ENCODE data around the gene CHMP4B. TPM values are rescaled to one million over a fixed set of nuclear protein-coding genes. Genes with fewer than 3 reads are reported as not detected.
A peak's percentile ranks its signal among the peaks of the same experiment; 100 is the strongest.

CHMP4B gene
- total and polyA plus RNA-seq, 4 donors = 91.6 to 162 (median 120) TPM

DNA sequence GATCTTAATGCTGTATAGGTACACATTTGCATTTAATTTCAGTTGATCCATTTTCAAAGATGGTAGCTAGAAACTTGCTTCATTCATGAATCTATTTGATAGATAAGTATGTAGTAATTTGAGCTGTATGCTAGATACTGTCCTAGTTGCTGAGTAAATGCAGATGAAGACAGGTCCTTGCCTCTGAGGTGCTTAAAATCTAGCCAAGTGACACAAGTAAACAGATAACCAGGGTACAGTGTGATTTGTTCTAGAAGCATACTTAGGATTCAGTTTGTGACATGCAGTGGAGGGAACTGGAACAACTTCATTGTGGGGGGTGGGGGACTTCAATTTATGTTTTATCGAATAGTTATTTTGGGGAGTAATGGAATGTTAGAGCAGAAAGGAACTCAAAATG, 9.2 kb downstream of the CHMP4B start:
- 69 to 96% methylated on average over 1 of the region's 1 CpG for WGBS, 2 donors
- H3K36me3 ChIP-seq (ENCODE audit: control insufficient read depth in 4 of 4, insufficient read depth in 4 of 4, low read length in 4 of 4) = peaks cover 0 to 4% (median 2%) of the 10 kb centered on the region in 4 donors
- no peak overlapping the region for H3K27ac ChIP-seq (ENCODE audit: low read depth in 1 of 2, low read length in 1 of 2)
- H3K9me3 ChIP-seq (ENCODE audit: control insufficient read depth in 4 of 4, insufficient read depth in 3 of 4, low read length in 3 of 4) = no peaks in the 10 kb centered on the region
- H3K4me3 ChIP-seq = no peak overlapping the region
- ATAC-seq (ENCODE audit: insufficient read depth, low FRiP score) (no peak), DNase-seq (no peak)
- TF ChIP-seq, protein P1, sequence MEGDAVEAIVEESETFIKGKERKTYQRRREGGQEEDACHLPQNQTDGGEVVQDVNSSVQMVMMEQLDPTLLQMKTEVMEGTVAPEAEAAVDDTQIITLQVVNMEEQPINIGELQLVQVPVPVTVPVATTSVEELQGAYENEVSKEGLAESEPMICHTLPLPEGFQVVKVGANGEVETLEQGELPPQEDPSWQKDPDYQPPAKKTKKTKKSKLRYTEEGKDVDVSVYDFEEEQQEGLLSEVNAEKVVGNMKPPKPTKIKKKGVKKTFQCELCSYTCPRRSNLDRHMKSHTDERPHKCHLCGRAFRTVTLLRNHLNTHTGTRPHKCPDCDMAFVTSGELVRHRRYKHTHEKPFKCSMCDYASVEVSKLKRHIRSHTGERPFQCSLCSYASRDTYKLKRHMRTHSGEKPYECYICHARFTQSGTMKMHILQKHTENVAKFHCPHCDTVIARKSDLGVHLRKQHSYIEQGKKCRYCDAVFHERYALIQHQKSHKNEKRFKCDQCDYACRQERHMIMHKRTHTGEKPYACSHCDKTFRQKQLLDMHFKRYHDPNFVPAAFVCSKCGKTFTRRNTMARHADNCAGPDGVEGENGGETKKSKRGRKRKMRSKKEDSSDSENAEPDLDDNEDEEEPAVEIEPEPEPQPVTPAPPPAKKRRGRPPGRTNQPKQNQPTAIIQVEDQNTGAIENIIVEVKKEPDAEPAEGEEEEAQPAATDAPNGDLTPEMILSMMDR (IDR thresholded peaks at IDR 0.05; ENCODE audit: control extremely low read depth, extremely low read depth) = no peak
- no peaks in the 10 kb centered on the region for H3K27me3 ChIP-seq (ENCODE audit: control insufficient read depth in 3 of 3, insufficient read depth in 3 of 3, low read length in 2 of 3)
- no peak overlapping the region for H3K9ac ChIP-seq (ENCODE audit: insufficient read depth in 1 of 2, low read length in 2 of 2)
- H3K4me1 ChIP-seq (ENCODE audit: control insufficient read depth in 5 of 5, insufficient read depth in 5 of 5, low read length in 5 of 5) = peaks cover 5 to 33% (median 15%) of the 10 kb centered on the region in 5 donors

DNA sequence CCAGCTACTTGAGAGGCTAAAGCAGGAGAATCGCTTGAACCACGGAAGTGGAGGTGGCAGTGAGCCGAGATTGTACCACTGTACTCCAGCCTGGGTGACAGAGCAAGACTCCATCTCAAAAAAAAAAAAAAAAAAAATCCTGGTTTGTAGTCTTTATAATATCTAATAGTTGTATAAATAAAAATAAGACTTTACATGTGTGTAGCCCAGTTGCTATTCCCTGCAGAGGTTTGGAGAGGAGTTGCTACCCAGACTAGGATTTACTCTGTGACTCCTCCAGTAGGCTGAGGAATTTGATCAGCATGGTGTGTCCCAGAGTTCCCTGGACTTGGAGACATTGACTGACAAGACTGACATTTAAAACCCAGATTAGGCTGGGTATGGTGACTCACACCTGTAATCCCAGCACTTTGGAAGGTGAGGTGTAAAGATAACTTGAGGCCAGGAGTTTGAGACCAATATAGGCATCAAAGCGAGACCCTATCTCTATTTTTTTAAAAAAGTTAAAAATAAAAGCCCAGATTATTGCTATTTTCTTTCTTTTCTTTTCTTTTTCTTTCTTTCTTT, 10.2 kb downstream of the CHMP4B start:
- DNase-seq (no peak), ATAC-seq (ENCODE audit: insufficient read depth, low FRiP score) (no peak)
- 41 to 73% methylated on average over 4 of the region's 4 CpGs for WGBS, 2 donors
- Histone ChIP-seq H3K9me3 (ENCODE audit: control insufficient read depth in 4 of 4, insufficient read depth in 3 of 4, low read length in 3 of 4) (no peaks in the 10 kb centered on the region), H3K27ac (ENCODE audit: low read depth in 1 of 2, low read length in 1 of 2) (no peak overlapping the region), H3K36me3 (ENCODE audit: control insufficient read depth in 4 of 4, insufficient read depth in 4 of 4, low read length in 4 of 4) (peaks cover 0 to 4% (median 0%) of the 10 kb centered on the region in 4 donors), H3K9ac (ENCODE audit: insufficient read depth in 1 of 2, low read length in 2 of 2) (no peak overlapping the region), H3K4me3 (no peak overlapping the region), H3K27me3 (ENCODE audit: control insufficient read depth in 3 of 3, insufficient read depth in 3 of 3, low read length in 2 of 3) (no peaks in the 10 kb centered on the region), H3K4me1 (ENCODE audit: control insufficient read depth in 5 of 5, insufficient read depth in 5 of 5, low read length in 5 of 5) (peaks cover 9 to 41% (median 21%) of the 10 kb centered on the region in 5 donors)
- TF ChIP-seq, protein P1 (IDR thresholded peaks at IDR 0.05; ENCODE audit: control extremely low read depth, extremely low read depth) = no peak

DNA sequence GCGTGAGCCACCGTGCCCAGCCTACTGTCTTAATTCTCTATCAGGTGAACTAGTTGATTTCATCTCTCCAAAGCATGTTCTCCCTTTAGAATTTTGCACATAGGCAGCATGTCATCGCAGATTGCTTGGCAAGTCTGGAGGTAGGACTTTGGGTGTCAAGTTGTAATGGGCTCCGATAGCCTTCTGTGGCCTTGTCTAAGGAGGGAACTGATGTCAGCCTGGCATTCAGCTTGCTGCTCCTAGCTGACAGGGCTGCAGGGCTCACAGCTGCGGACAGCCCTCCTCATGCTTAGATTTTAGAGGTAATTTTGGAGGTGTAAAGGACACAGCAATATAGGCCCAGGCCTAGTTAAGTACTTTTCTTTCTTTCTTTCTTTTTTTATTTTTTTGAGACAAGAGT, 11.3 kb downstream of the CHMP4B start:
- 93 to 94% methylated on average over 5 of the region's 5 CpGs for WGBS, 2 donors
- Histone ChIP-seq H3K9me3 (ENCODE audit: control insufficient read depth in 4 of 4, insufficient read depth in 3 of 4, low read length in 3 of 4) (no peaks in the 10 kb centered on the region), H3K27ac (ENCODE audit: low read depth in 1 of 2, low read length in 1 of 2) (peak overlapping the region in 1 of 2 donors; percentile 25), H3K36me3 (ENCODE audit: control insufficient read depth in 4 of 4, insufficient read depth in 4 of 4, low read length in 4 of 4) (peaks cover 0 to 4% (median 0%) of the 10 kb centered on the region in 4 donors), H3K4me3 (no peak overlapping the region), H3K4me1 (ENCODE audit: control insufficient read depth in 5 of 5, insufficient read depth in 5 of 5, low read length in 5 of 5) (peaks cover 11 to 36% (median 24%) of the 10 kb centered on the region in 5 donors), H3K27me3 (ENCODE audit: control insufficient read depth in 3 of 3, insufficient read depth in 3 of 3, low read length in 2 of 3) (no peaks in the 10 kb centered on the region), H3K9ac (ENCODE audit: insufficient read depth in 1 of 2, low read length in 2 of 2) (no peak overlapping the region)
- TF ChIP-seq, protein P1 (IDR thresholded peaks at IDR 0.05; ENCODE audit: control extremely low read depth, extremely low read depth) = no peak
- no peak for ATAC-seq (ENCODE audit: insufficient read depth, low FRiP score)
- DNase-seq = no peak

DNA sequence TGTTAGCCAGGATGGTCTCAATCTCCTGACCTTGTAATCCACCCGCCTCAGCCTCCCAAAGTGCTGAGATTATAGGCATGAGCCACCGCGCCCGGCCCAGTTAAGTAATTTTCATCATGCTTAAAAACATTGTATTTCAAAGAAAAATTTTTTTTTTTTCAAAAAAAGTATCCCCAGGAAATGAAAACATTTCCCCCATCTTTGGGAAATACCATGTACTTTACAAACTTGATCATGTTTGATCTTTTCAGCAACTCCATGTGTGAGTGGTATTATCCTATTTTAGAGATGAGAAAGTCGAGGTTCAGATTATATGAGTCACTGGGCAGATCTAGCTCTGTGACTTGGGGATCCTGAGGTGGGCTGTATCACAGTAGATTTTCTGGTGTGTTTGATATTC, 11.8 kb downstream of the CHMP4B start:
- H3K9me3 ChIP-seq (ENCODE audit: control insufficient read depth in 4 of 4, insufficient read depth in 3 of 4, low read length in 3 of 4) = no peaks in the 10 kb centered on the region
- no peaks in the 10 kb centered on the region for H3K27me3 ChIP-seq (ENCODE audit: control insufficient read depth in 3 of 3, insufficient read depth in 3 of 3, low read length in 2 of 3)
- H3K9ac ChIP-seq (ENCODE audit: insufficient read depth in 1 of 2, low read length in 2 of 2) = no peak overlapping the region
- peak overlapping the region in 1 of 2 donors; percentile 25 for H3K27ac ChIP-seq (ENCODE audit: low read depth in 1 of 2, low read length in 1 of 2)
- no peak for ATAC-seq (ENCODE audit: insufficient read depth, low FRiP score)
- DNase-seq = no peak
- H3K36me3 ChIP-seq (ENCODE audit: control insufficient read depth in 4 of 4, insufficient read depth in 4 of 4, low read length in 4 of 4) = peaks cover 0 to 4% (median 1%) of the 10 kb centered on the region in 4 donors
- TF ChIP-seq, protein P1 (IDR thresholded peaks at IDR 0.05; ENCODE audit: control extremely low read depth, extremely low read depth) = no peak
- no peak overlapping the region for H3K4me3 ChIP-seq
- H3K4me1 ChIP-seq (ENCODE audit: control insufficient read depth in 5 of 5, insufficient read depth in 5 of 5, low read length in 5 of 5) = peaks cover 8 to 32% (median 26%) of the 10 kb centered on the region in 5 donors
- 96 to 97% methylated on average over 5 of the region's 5 CpGs for WGBS, 2 donors
